B cell (primary cell): ENCODE measurements around the gene NOL4L. TPM values are rescaled to one million over a fixed set of nuclear protein-coding genes. Genes with fewer than 3 reads are reported as not detected.
A peak's percentile ranks its signal among the peaks of the same experiment; 100 is the strongest.

Experiments used
- ATAC-seq: fragments of 200-7000 bp; cut with Tn5 transposase; one replicate; pipeline ENCODE4 v1.10.0; 2021; ENCODE audit warnings: low read depth, mild to moderate bottlenecking, moderate number of reproducible peaks, moderate library complexity
- CTCF ChIA-PET: fragments of 350-600 bp; sonication (Branson Sonifier 250); formaldehyde crosslinking; loops from one replicate; lab custom pipeline; 2021; ENCODE audit warnings: antibody characterized with exemption, inconsistent platforms; lab: Charles Lee
- POLR2A ChIA-PET: fragments of 350-600 bp; sonication (Branson Sonifier 250); formaldehyde crosslinking; loops from one replicate; lab custom pipeline; 2021; ENCODE audit warnings: antibody characterized with exemption; lab: Charles Lee
- DNase-seq: peaks from one replicate; pipeline ENCODE4 v3.0.0; 2013
- H2AFZ ChIP-seq: 2 replicates; pipeline ENCODE4 v1.6.1; 2012; ENCODE audit warnings: mild to moderate bottlenecking, low read depth, low read length; ENCODE audit not compliant: insufficient read depth, poor library complexity, severe bottlenecking
- H3K27ac ChIP-seq, 2 donors: 1 replicate in 1 of 2; 2 replicates in 1 of 2; pipeline ENCODE4 v1.5.1; 2012 to 2013; ENCODE audit warnings: low read length in 2 of 2, mild to moderate bottlenecking in 2 of 2, moderate library complexity in 1 of 2
- H3K27me3 ChIP-seq, 4 experiments: fragments of 200-600 bp in 1 of 4; sonication (generic) in 1 of 4; replicated peaks in 1 of 4; 1 replicate in 2 of 4; 2 replicates in 2 of 4; pipeline versions ENCODE4 v1.6.1 to v1.7.0; 2013 to 2016; ENCODE audit warnings: low read length in 3 of 4, mild to moderate bottlenecking in 2 of 4, mixed read lengths in 1 of 4, moderate library complexity in 1 of 4; ENCODE audit not compliant: insufficient read depth in 4 of 4, control insufficient read depth in 3 of 4; ENCODE audit errors: control extremely low read depth in 1 of 4
- H3K36me3 ChIP-seq, 2 experiments: replicated peaks in 1 of 2; 1 replicate in 1 of 2; 2 replicates in 1 of 2; pipeline versions ENCODE4 v1.6.1 to v1.7.1; 2013; ENCODE audit warnings: low read length in 1 of 2; ENCODE audit not compliant: insufficient read depth in 2 of 2, control insufficient read depth in 1 of 2; ENCODE audit errors: control extremely low read depth in 1 of 2, extremely low read depth in 1 of 2
- H3K4me1 ChIP-seq, 2 donors: fragments of 200-600 bp in 1 of 2; sonication (generic) in 1 of 2; 1 replicate in 1 of 2; 2 replicates in 1 of 2; pipeline versions ENCODE4 v1.5.1 to v1.6.1; 2013 to 2017; ENCODE audit warnings: low read length in 2 of 2; ENCODE audit not compliant: control insufficient read depth in 2 of 2, insufficient read depth in 2 of 2
- H3K4me2 ChIP-seq: replicated peaks from 2 replicates; pipeline ENCODE3; 2012; ENCODE audit warnings: mild to moderate bottlenecking, low read depth, low read length; ENCODE audit not compliant: poor library complexity, severe bottlenecking
- H3K4me3 ChIP-seq, 5 experiments: fragments of 200-600 bp in 1 of 5; sonication (generic) in 1 of 5; 1 replicate in 3 of 5; 2 replicates in 2 of 5; pipeline versions ENCODE4 v1.5.1 to v1.7.0; 2011 to 2016; ENCODE audit warnings: low read length in 4 of 5, mild to moderate bottlenecking in 4 of 5, low read depth in 2 of 5, control low read depth in 1 of 5, moderate library complexity in 1 of 5; ENCODE audit not compliant: insufficient read depth in 1 of 5; ENCODE audit errors: control extremely low read depth in 1 of 5, extremely low read depth in 1 of 5
- H3K79me2 ChIP-seq: fragments of 200-600 bp; sonication (generic); one replicate; pipeline ENCODE4 v1.6.0; 2016; ENCODE audit warnings: low read length; ENCODE audit not compliant: control insufficient read depth, insufficient read depth
- H3K9ac ChIP-seq: fragments of 200-600 bp; sonication (generic); 2 replicates; pipeline ENCODE4 v1.6.1; 2017; ENCODE audit warnings: mild to moderate bottlenecking, low read length, moderate library complexity
- H3K9me3 ChIP-seq, 3 donors: one replicate each; pipeline versions ENCODE4 v1.6.1 to v1.7.1; 2013; ENCODE audit warnings: low read length in 2 of 3; ENCODE audit not compliant: control insufficient read depth in 2 of 3, insufficient read depth in 1 of 3; ENCODE audit errors: control extremely low read depth in 1 of 3
- H4K20me1 ChIP-seq: 2 replicates; pipeline ENCODE4 v1.6.0; 2012; ENCODE audit warnings: mild to moderate bottlenecking, low read length; ENCODE audit not compliant: insufficient read depth, control insufficient read depth, poor library complexity, severe bottlenecking
- H3K27ac Mint-ChIP-seq: one replicate; pipeline ENCODE4 v1.8.0; 2021; ENCODE audit warnings: mixed read lengths
- H3K27me3 Mint-ChIP-seq: one replicate; pipeline ENCODE4 v1.8.0; 2021; ENCODE audit warnings: mixed read lengths
- H3K4me1 Mint-ChIP-seq: one replicate; pipeline ENCODE4 v1.8.0; 2021; ENCODE audit warnings: mixed read lengths
- H3K4me3 Mint-ChIP-seq: one replicate; pipeline ENCODE4 v1.8.0; 2021; ENCODE audit warnings: mixed read lengths
- H3K9me3 Mint-ChIP-seq: one replicate; pipeline ENCODE4 v1.8.0; 2022; ENCODE audit warnings: mixed read lengths; ENCODE audit not compliant: insufficient read depth
- CTCF ChIP-seq: fragments of 200-600 bp; IDR thresholded peaks from one replicate; pipeline ENCODE4 v1.8.0; 2022; ENCODE audit warnings: antibody characterized with exemption, mild to moderate bottlenecking
- EZH2 ChIP-seq: IDR thresholded peaks from 2 replicates; pipeline ENCODE4 v1.6.1; 2012; ENCODE audit warnings: borderline replicate concordance, low read depth, mild to moderate bottlenecking, moderate library complexity, low read length; ENCODE audit not compliant: insufficient read depth, poor library complexity, severe bottlenecking
- WGBS: methylation state at CpG from one replicate; pipeline ENCODE4 v1.1.5; 2013; ENCODE audit warnings: missing lambda C conversion rate; ENCODE audit not compliant: insufficient coverage; 5-methylcytosine and 5-hydroxymethylcytosine counted together
- intact Hi-C: fragments of 100-400 bp; cut with micrococcal nuclease; formaldehyde crosslinking; loops from one replicate; pipeline ENCODE4 v1.10.0; 2022
- polyA plus RNA-seq: library from polyadenylated mRNA; depleted of rRNA; stranded (reverse); fragments of >200 nt; gene quantifications from 2 replicates; pipeline ENCODE4 v1.2.3, GENCODE V29; 2012
- total RNA-seq, 2 donors: library from RNA; stranded (reverse); fragments of 120-200 nt in 1 of 2; gene quantifications; 1 replicate in 1 of 2; 2 replicates in 1 of 2; pipeline versions ENCODE4 v1.2.3 to v1.2.4, GENCODE V29; 2013 to 2022

NOL4L gene
- total and polyA plus RNA-seq, 2 donors (not counting 1 experiment from before 2014, with no cell fraction given): 6.5 to 7.9 TPM

- Histone ChIP-seq H3K27ac (no peak overlapping the region), H3K4me2 (peak overlapping the region; percentile 38), H3K4me3 (no peak overlapping the region), H3K79me2 (peaks cover 12% of the 10 kb centered on the region), H3K9ac (no peak overlapping the region), H3K27me3 (no peaks in the 10 kb centered on the region), H2AFZ (no peak overlapping the region), H3K36me3 (no peaks in the 10 kb centered on the region), H3K4me1 (peaks cover 4 to 25% of the 10 kb centered on the region in 2 donors), H3K9me3 (peaks cover 0 to 4% (median 0%) of the 10 kb centered on the region in 3 donors), H4K20me1 (peaks cover 7% of the 10 kb centered on the region)
- POLR2A ChIA-PET: no interaction called here
- DNase-seq: no peak
- CTCF ChIA-PET: no interaction called here
- H3K4me1 Mint-ChIP-seq: peaks cover 20% of the 10 kb centered on the region
- no peak overlapping the region for H3K4me3 Mint-ChIP-seq
- H3K27ac Mint-ChIP-seq: no peak overlapping the region
- 96% methylated on average over 6 of the region's 6 CpGs for WGBS
- ATAC-seq: no peak
- no peaks in the 10 kb centered on the region for H3K27me3 Mint-ChIP-seq
- no peaks in the 10 kb centered on the region for H3K9me3 Mint-ChIP-seq
- intact Hi-C loops: no loop called here
- TF ChIP-seq EZH2 (no peak), CTCF (no peak)
Measured at GRCh38 chr20:32468313-32468640, 116.9 kb downstream of the NOL4L start.

GRCh38 chr20:32467506-32468312 lies 117.4 kb downstream of the NOL4L start:
- no peak overlapping the region for H2AFZ ChIP-seq
- peaks cover 20% of the 10 kb centered on the region for H3K4me1 Mint-ChIP-seq
- H3K9ac ChIP-seq: no peak overlapping the region
- ATAC-seq (no peak), DNase-seq (no peak)
- TF ChIP-seq CTCF (no peak), EZH2 (no peak)
- no peaks in the 10 kb centered on the region for H3K27me3 Mint-ChIP-seq
- H3K27ac ChIP-seq: no peak overlapping the region
- ChIA-PET POLR2A (no interaction called here), CTCF (no interaction called here)
- H3K4me3 Mint-ChIP-seq: no peak overlapping the region
- no peaks in the 10 kb centered on the region for H3K36me3 ChIP-seq
- peaks cover 7% of the 10 kb centered on the region for H4K20me1 ChIP-seq
- peaks cover 4 to 25% of the 10 kb centered on the region in 2 donors for H3K4me1 ChIP-seq
- WGBS: 85% methylated on average over 10 of the region's 12 CpGs
- no peak overlapping the region for H3K27ac Mint-ChIP-seq
- H3K4me3 ChIP-seq: no peak overlapping the region
- no peaks in the 10 kb centered on the region for H3K27me3 ChIP-seq
- H3K9me3 ChIP-seq: peaks cover 0 to 4% (median 0%) of the 10 kb centered on the region in 3 donors
- H3K4me2 ChIP-seq: peak overlapping the region; percentile 38
- H3K9me3 Mint-ChIP-seq: no peaks in the 10 kb centered on the region
- intact Hi-C loops: no loop called here
- peaks cover 12% of the 10 kb centered on the region for H3K79me2 ChIP-seq
